ENCODE measurements around the gene CD164.

DNA sequence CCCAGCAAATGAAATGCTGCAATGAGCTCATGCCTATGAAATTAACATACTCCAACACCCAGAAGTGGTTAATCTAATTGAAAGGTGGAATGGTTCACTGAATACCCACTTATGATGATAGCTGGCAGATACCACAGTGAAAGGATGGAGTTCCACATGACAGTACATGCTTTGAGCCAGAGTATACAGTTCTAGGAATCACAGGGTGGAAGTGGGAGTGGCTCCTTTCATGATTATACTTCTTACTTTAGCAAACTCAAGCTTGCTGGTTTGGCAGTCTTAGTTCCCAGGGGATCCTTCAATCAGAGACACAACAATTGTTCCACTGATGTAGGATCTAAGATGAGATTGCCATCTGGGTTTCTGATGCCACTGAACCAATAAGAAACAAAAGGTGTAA, 21.5 kb downstream of the CD164 start:
- TF ChIP-seq, protein P1, sequence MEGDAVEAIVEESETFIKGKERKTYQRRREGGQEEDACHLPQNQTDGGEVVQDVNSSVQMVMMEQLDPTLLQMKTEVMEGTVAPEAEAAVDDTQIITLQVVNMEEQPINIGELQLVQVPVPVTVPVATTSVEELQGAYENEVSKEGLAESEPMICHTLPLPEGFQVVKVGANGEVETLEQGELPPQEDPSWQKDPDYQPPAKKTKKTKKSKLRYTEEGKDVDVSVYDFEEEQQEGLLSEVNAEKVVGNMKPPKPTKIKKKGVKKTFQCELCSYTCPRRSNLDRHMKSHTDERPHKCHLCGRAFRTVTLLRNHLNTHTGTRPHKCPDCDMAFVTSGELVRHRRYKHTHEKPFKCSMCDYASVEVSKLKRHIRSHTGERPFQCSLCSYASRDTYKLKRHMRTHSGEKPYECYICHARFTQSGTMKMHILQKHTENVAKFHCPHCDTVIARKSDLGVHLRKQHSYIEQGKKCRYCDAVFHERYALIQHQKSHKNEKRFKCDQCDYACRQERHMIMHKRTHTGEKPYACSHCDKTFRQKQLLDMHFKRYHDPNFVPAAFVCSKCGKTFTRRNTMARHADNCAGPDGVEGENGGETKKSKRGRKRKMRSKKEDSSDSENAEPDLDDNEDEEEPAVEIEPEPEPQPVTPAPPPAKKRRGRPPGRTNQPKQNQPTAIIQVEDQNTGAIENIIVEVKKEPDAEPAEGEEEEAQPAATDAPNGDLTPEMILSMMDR (IDR thresholded peaks at IDR 0.05; ENCODE audit: insufficient read depth, low read length, poor library complexity, severe bottlenecking), result no peak
- TF ChIP-seq EZH2phosphoT487 (conservative IDR thresholded peaks at IDR 0.05; ENCODE audit: low read length), result no peak

Measured in SU-DHL-6 (cell line).